Osteocyte (in vitro differentiated cells): ENCODE data around the gene PRTN3. TPM values are rescaled to one million over a fixed set of nuclear protein-coding genes. Genes with fewer than 3 reads are reported as not detected.

Experiments used
- DNase-seq: peaks from one replicate; pipeline ENCODE4 v3.0.0; 2021; ENCODE audit warnings: mixed read lengths; ENCODE audit not compliant: unreplicated experiment; ENCODE audit errors: extremely low spot score
- H3K27ac Mint-ChIP-seq: one replicate; pipeline ENCODE4 v1.8.0; 2021; ENCODE audit warnings: mild to moderate bottlenecking, mixed read lengths; ENCODE audit not compliant: unreplicated experiment
- H3K27me3 Mint-ChIP-seq: one replicate; pipeline ENCODE4 v1.8.0; 2021; ENCODE audit warnings: mixed read lengths; ENCODE audit not compliant: unreplicated experiment
- H3K36me3 Mint-ChIP-seq: one replicate; pipeline ENCODE4 v1.8.0; 2021; ENCODE audit warnings: mixed read lengths; ENCODE audit not compliant: unreplicated experiment
- H3K4me1 Mint-ChIP-seq: one replicate; pipeline ENCODE4 v1.8.0; 2021; ENCODE audit warnings: mixed read lengths; ENCODE audit not compliant: unreplicated experiment
- H3K4me3 Mint-ChIP-seq: one replicate; pipeline ENCODE4 v1.8.0; 2021; ENCODE audit warnings: mild to moderate bottlenecking, moderate library complexity, mixed read lengths; ENCODE audit not compliant: unreplicated experiment
- H3K9me3 Mint-ChIP-seq: one replicate; pipeline ENCODE4 v1.8.0; 2021; ENCODE audit warnings: mixed read lengths; ENCODE audit not compliant: unreplicated experiment
- CTCF ChIP-seq: fragments of 200-600 bp; sonication (generic); IDR thresholded peaks from 2 replicates; pipeline ENCODE4 v1.5.0; 2021; ENCODE audit warnings: antibody characterized with exemption, mild to moderate bottlenecking, moderate library complexity
- total RNA-seq: library from RNA; stranded (reverse); gene quantifications from 2 replicates; pipeline ENCODE4 v1.2.1, GENCODE V29; 2021

Gene PRTN3
- total RNA-seq, 1 donor from 2014 or later = not detected

DNA sequence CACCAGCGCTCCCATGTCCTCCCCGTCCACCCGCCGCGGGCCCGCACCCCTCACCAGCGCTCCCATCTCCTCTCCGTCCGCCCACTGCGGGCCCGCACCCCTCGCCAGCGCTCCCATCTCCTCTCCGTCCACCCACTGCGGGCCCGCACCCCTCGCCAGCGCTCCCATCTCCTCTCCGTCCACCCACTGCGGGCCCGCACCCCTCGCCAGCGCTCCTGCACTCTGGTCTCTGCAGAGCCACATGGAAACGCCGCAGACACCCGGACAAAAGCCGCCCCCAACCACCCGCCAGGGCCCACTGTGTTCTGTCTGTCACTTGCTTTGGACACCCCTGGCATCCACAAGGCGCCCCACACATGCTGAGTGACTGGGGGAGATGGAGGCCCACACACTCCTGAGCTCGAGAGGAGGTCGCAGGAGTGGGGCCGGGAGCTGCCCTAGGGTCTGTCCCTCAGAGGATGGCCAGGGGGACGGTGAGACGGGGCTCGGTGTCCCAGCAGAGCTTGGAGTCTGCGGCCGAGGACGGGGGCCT, 26.0 kb downstream of the PRTN3 start:
- H3K9me3 Mint-ChIP-seq = no peaks in the 10 kb centered on the region
- peaks cover 65% of the 10 kb centered on the region for H3K4me1 Mint-ChIP-seq
- no peak for TF ChIP-seq CTCF
- H3K27me3 Mint-ChIP-seq = no peaks in the 10 kb centered on the region
- H3K27ac Mint-ChIP-seq = peak overlapping the region; percentile 97
- no peak overlapping the region for H3K4me3 Mint-ChIP-seq
- no peak for DNase-seq
- H3K36me3 Mint-ChIP-seq = peaks cover 9% of the 10 kb centered on the region

GRCh38 chr19:867301-867793, 26.5 kb downstream of the PRTN3 start:
- Mint-ChIP-seq H3K4me1 (peaks cover 69% of the 10 kb centered on the region), H3K27ac (peak overlapping the region; percentile 97), H3K9me3 (no peaks in the 10 kb centered on the region), H3K36me3 (peaks cover 9% of the 10 kb centered on the region), H3K4me3 (peak overlapping the region; percentile 52), H3K27me3 (no peaks in the 10 kb centered on the region)
- TF ChIP-seq CTCF = no peak
- peak; percentile 94 for DNase-seq

- no peaks in the 10 kb centered on the region for H3K27me3 Mint-ChIP-seq
- H3K27ac Mint-ChIP-seq = peak overlapping the region; percentile 97
Observed at GRCh38 chr19:867855-868457, 27.2 kb downstream of the PRTN3 start.

DNA sequence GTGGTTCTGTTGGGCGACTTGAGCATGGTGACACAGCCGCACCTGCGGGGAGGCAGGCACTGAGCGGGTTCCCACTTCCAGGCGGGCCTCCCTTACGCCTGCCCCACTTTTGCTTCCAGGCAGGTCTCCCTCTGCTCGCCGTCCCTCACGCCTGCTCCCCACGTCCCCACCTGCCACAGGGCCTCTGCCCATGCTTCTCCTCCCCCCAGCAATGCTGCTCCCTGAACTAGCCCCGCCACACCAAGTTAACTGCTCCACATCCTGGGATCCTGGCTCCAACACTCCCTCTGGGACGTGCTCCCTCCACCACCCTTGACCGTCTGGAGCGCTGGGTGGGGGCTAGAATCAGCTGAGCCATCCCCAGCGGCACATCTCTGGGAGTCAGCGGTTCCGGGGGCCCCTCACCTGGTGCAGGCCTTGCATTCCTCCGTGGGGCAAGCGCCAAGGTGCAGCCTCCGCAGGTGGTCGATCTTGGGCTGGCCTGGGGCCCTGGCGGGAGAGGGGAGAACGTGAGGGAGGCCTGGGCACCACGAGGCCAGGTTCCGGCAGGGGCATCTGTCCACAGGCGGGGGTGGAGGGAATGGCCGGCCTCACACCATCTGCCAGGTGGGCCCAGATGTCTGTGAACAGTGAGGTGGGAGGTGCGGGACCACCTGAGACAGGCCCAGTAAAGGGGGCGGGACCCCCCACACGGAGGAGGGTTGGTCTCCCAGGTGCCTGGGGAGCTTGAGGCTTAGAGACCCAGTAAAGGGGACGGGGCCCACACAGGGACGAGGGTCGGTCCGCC, 27.9 kb downstream of the PRTN3 start:
- Mint-ChIP-seq H3K27ac (peak overlapping the region; percentile 97), H3K27me3 (no peaks in the 10 kb centered on the region), H3K36me3 (peaks cover 9% of the 10 kb centered on the region), H3K9me3 (no peaks in the 10 kb centered on the region), H3K4me3 (peak overlapping the region; percentile 6), H3K4me1 (peaks cover 64% of the 10 kb centered on the region)
- no peak for TF ChIP-seq CTCF
- DNase-seq = peak; percentile 83

More at GRCh38 chr19:867855-868457, 27.2 kb downstream of the PRTN3 start:
- Mint-ChIP-seq H3K36me3 (peaks cover 9% of the 10 kb centered on the region), H3K4me1 (peaks cover 69% of the 10 kb centered on the region), H3K9me3 (no peaks in the 10 kb centered on the region), H3K4me3 (peak overlapping the region; percentile 52)
- no peak for DNase-seq
- no peak for TF ChIP-seq CTCF
